Measurements from ENCODE around the gene MKNK1. TPM values are rescaled to one million over a fixed set of nuclear protein-coding genes. Genes with fewer than 3 reads are reported as not detected.

Gene MKNK1
- polyA plus RNA-seq, 1 of the 3 experiments (the other 2 are of a cell fraction), result 28.2 TPM

- TF ChIP-seq CHD2 (IDR thresholded peaks at IDR 0.05; ENCODE audit: low read length, partially characterized antibody), result no peak
- TF ChIP-seq RFX5 (IDR thresholded peaks at IDR 0.05; ENCODE audit: low read length), result no peak
- TF ChIP-seq MEF2A (IDR thresholded peaks at IDR 0.05; ENCODE audit: borderline replicate concordance, low read depth), result no peak
- no peak for TF ChIP-seq REST (IDR thresholded peaks at IDR 0.05; ENCODE audit: low read depth, low read length)
- no peak for TF ChIP-seq RXRA (IDR thresholded peaks at IDR 0.05; ENCODE audit: borderline replicate concordance, low read depth)
- no peak for TF ChIP-seq ELF1 (IDR thresholded peaks at IDR 0.05)
- no peak for TF ChIP-seq FOXM1 (IDR thresholded peaks at IDR 0.05; ENCODE audit: low read depth)
- TF ChIP-seq RCOR1 (IDR thresholded peaks at IDR 0.05; ENCODE audit: low read length), result no peak
- no peak for TF ChIP-seq IRF3 (IDR thresholded peaks at IDR 0.05; ENCODE audit: low read depth, low read length)
- TF ChIP-seq, protein P1, sequence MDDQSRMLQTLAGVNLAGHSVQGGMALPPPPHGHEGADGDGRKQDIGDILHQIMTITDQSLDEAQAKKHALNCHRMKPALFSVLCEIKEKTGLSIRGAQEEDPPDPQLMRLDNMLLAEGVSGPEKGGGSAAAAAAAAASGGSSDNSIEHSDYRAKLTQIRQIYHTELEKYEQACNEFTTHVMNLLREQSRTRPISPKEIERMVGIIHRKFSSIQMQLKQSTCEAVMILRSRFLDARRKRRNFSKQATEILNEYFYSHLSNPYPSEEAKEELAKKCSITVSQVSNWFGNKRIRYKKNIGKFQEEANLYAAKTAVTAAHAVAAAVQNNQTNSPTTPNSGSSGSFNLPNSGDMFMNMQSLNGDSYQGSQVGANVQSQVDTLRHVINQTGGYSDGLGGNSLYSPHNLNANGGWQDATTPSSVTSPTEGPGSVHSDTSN (IDR thresholded peaks at IDR 0.05), result no peak
- TF ChIP-seq, protein P2, sequence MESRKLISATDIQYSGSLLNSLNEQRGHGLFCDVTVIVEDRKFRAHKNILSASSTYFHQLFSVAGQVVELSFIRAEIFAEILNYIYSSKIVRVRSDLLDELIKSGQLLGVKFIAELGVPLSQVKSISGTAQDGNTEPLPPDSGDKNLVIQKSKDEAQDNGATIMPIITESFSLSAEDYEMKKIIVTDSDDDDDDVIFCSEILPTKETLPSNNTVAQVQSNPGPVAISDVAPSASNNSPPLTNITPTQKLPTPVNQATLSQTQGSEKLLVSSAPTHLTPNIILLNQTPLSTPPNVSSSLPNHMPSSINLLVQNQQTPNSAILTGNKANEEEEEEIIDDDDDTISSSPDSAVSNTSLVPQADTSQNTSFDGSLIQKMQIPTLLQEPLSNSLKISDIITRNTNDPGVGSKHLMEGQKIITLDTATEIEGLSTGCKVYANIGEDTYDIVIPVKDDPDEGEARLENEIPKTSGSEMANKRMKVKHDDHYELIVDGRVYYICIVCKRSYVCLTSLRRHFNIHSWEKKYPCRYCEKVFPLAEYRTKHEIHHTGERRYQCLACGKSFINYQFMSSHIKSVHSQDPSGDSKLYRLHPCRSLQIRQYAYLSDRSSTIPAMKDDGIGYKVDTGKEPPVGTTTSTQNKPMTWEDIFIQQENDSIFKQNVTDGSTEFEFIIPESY (IDR thresholded peaks at IDR 0.05; ENCODE audit: borderline replicate concordance, low read depth), result no peak
- TF ChIP-seq JUND (IDR thresholded peaks at IDR 0.05), result no peak
- TF ChIP-seq, protein P3, sequence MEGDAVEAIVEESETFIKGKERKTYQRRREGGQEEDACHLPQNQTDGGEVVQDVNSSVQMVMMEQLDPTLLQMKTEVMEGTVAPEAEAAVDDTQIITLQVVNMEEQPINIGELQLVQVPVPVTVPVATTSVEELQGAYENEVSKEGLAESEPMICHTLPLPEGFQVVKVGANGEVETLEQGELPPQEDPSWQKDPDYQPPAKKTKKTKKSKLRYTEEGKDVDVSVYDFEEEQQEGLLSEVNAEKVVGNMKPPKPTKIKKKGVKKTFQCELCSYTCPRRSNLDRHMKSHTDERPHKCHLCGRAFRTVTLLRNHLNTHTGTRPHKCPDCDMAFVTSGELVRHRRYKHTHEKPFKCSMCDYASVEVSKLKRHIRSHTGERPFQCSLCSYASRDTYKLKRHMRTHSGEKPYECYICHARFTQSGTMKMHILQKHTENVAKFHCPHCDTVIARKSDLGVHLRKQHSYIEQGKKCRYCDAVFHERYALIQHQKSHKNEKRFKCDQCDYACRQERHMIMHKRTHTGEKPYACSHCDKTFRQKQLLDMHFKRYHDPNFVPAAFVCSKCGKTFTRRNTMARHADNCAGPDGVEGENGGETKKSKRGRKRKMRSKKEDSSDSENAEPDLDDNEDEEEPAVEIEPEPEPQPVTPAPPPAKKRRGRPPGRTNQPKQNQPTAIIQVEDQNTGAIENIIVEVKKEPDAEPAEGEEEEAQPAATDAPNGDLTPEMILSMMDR (IDR thresholded peaks at IDR 0.05), result no peak
- no peak for TF ChIP-seq TCF12 (IDR thresholded peaks at IDR 0.05)
- TF ChIP-seq EZH2phosphoT487 (IDR thresholded peaks at IDR 0.05; ENCODE audit: borderline replicate concordance, low read depth), result no peak
- TF ChIP-seq MAX (IDR thresholded peaks at IDR 0.05; ENCODE audit: low read depth), result no peak
- no peak for TF ChIP-seq FOXJ3 (CRISPR knock-in tag; IDR thresholded peaks at IDR 0.05)
- TF ChIP-seq USF2 (IDR thresholded peaks at IDR 0.05; ENCODE audit: borderline replicate concordance, low read depth, low read length), result no peak
- no peaks in the 10 kb centered on the region for H3K9me2 ChIP-seq
- ChIA-PET CTCF (interaction anchor here (1.4 kb wide), 1 partner anchor 19 kb away, joined by 4 read pairs; no protein-coding TSS in a partner anchor), POLR2A (no interaction called here)
- H3K4me2 ChIP-seq, result no peak overlapping the region
- H3K27me3 ChIP-seq (ENCODE audit: insufficient read depth), result no peaks in the 10 kb centered on the region
- no peak overlapping the region for H3K4me3 ChIP-seq (ENCODE audit: low read depth in 2 of 2, low read length in 1 of 2)
- H3K27ac ChIP-seq (ENCODE audit: low read depth in 2 of 2, low read length in 1 of 2), result no peak overlapping the region
- no peak overlapping the region for H3K9ac ChIP-seq
- no peaks in the 10 kb centered on the region for H3K79me2 ChIP-seq (ENCODE audit: insufficient read depth)
- no peak overlapping the region for H2AFZ ChIP-seq (ENCODE audit: low read depth)
- H3K36me3 ChIP-seq (replicated peaks in 1 of 2; ENCODE audit: control insufficient read depth in 1 of 2, insufficient read depth in 2 of 2, low read length in 1 of 2), result no peaks in the 10 kb centered on the region
- no peak for DNase-seq
- H3K9me3 ChIP-seq, result no peaks in the 10 kb centered on the region
- no peaks in the 10 kb centered on the region for H3F3A ChIP-seq (replicated peaks; ENCODE audit: insufficient read depth)
- no peaks in the 10 kb centered on the region for H4K20me1 ChIP-seq (ENCODE audit: insufficient read depth)
- 81% methylated on average over 7 of the region's 9 CpGs for whole genome bisulfite sequencing (ENCODE audit: low lambda C conversion rate)
- H3K4me1 ChIP-seq (ENCODE audit: control insufficient read depth in 1 of 2, insufficient read depth in 2 of 2, low read depth in 1 of 2, low read length in 1 of 2), result peaks cover 0 to 7% of the 10 kb centered on the region in 2 experiments; a peak in 1 of 4 replicates
Observed at GRCh38 chr1:46599059-46599970, 4.8 kb downstream of the MKNK1 start.

All from SK-N-SH (cell line).